ENCODE results near the gene CPHXL2.

CPHXL2 gene

GRCh38 chr16:75635036-75635435 lies 41.8 kb downstream of the CPHXL2 start:
- DNase-seq = no peak

- no peak for DNase-seq
Measured at GRCh38 chr16:75632857-75633256, 44.0 kb downstream of the CPHXL2 start.

DNA sequence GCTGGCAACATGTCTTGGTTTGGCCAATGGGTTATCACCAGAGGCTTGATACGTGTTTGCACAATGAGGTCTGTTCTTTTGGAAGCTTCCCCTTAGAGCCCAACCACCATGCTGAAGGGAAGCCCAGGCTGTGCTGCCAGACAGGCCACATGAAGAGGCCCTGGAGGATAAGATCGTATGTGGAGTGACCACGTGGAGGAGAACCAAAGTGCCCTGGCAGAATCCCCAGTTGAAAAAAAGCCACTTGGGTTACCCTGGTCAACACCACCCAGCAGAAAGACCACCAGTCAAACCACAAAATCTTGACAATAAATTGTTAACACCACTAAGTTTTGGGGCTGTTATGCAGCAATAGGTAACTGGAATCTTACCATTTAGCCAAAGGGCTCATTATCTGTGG lies 46.8 kb downstream of the CPHXL2 start:
- DNase-seq = no peak

DNA sequence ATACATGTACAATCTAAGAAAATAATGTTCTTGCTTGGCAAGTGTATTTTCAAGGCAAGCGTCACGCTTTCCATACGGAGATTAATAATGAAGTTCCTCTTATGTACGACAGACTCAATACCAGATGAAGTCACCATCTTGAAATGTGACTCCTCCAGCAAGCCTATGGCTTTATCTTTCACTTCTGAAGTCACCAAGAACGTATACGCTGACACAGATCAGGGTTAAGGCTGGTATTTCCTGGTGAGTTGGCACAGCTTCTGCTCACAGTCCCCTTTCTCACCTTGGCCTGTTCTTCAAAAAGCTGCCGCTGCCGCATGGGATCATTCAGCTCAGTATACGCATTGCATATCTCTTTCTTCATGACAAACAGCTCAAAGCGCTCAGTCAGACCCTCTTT lies 47.7 kb downstream of the CPHXL2 start:
- DNase-seq = no peak

DNA sequence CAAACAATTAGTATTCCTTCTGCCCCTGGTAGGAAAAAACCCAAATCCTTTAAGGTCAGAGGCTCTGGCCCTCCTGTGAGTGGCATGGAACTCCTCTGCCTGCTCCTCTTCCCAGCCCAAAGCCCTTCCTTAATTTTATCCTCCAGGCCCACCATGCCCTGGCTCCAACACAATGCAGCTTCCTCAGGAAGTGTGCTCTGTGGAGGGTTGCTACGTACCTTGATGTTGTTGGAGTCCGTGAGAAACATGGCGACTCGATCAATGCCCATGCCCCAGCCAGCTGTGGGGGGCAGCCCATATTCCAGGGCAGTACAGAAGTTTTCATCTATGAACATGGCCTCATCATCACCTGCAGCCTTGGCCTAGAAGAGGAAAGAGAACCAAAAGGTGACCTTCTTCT lies 48.5 kb downstream of the CPHXL2 start:
- DNase-seq = no peak

DNA sequence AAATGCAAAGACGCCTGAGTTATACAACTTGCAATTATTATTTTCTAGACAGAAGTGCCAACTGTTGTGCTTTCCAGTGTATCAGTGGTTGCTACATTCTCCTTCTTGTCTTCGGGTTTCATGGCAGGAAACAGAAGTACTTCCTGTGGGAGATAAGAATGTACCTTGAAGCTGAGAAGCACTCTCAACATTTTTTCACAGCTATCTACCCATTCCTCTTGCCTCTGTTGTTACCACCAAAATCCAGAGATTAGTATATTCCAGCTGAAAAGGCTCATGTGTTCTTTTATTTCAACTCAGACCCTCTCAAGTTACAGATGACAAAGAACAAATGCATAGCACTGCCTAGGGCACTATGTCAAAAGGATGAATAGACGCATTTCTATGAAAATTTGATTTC lies 49.0 kb downstream of the CPHXL2 start:
- peak in 1 of 2 experiments; percentile 19 for DNase-seq

DNA sequence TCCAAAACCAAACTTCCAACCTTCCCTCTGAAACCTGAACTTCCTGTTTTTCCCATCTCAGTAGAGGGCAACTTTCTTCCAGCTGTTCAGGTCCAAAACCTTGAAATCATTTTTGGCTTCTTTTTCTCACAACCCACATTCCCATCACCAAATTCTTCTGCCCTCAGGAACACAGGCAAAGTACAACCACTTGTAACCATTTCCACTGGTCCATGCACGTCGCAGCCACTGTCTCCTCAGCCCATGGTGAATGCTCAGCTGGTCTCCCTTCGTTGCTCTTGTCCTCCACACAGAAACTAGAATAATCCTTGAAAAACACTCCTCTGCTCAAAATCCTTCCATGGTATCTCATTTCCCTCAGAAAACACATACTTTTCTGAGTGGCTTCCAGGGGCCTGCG lies 50.0 kb downstream of the CPHXL2 start:
- no peak for DNase-seq

- DNase-seq = no peak
Measured at GRCh38 chr16:75624921-75625334, 51.9 kb downstream of the CPHXL2 start.

- peak; percentile 92 to 95 for DNase-seq
Measured at GRCh38 chr16:75622761-75623605, 53.8 kb downstream of the CPHXL2 start, which contains the start of gene ADAT1. ADAT1 (minus strand) TSS chr16:75623281; CDS start chr16:75620799, 2,482 bp downstream.

DNA sequence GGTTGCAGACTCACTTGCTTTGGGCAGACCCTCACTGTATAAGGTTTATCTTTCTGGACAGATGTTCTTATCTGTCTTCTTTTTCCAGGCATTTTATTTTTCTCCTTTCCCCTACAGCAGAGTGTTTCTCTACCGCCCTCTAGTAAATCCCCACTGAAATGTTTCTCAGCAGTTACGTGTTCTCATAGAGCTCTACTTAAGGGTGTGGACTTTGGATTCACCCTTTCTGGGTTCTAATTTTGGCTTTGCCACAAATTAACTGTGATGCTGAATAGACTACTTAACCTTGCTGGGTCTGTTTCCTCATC lies 55.7 kb downstream of the CPHXL2 start:
- DNase-seq = peak; percentile 31 to 48

GRCh38 chr16:75620326-75621169 lies 56.3 kb downstream of the CPHXL2 start:
- no peak for DNase-seq

DNA sequence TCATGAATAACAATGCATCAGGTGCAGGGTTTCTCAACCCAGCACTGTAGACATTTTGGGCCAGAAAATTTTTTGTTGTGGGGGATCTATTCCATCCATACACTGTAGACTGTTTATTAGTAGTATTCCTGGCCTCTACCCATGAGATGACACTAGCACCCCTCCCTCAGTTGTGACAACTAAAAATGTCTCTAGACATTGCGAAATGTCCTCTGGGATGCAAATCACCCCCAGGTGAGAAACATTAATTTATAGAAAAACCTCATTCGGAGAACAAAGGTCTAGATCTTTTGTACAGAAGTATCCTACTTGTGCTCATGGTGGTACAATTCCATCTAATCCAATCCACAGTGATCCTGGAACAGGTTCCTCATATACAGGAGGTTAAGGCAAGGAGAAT lies 58.0 kb downstream of the CPHXL2 start:
- DNase-seq = no peak

DNA sequence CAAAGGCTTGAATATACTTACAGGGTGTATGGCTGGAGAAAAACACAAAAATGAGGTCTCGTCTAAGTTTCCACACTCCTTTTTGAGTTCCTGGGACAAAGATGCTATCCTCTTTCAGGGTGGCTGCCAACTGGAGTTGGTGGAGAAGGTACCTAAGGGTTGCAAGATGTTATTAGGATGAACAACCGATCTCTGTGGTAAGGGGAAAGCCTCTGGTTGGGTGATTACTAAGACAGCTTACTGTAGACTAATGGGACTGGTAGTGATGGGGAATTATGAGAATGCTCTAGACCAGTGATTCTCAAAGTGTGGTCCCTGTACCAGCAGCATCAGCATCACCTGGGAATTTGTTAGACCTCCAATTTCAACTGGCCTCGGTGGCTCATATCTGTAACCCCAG lies 59.7 kb downstream of the CPHXL2 start:
- no peak for DNase-seq

GRCh38 chr16:75616521-75617010 lies 60.2 kb downstream of the CPHXL2 start:
- no peak for DNase-seq

DNA sequence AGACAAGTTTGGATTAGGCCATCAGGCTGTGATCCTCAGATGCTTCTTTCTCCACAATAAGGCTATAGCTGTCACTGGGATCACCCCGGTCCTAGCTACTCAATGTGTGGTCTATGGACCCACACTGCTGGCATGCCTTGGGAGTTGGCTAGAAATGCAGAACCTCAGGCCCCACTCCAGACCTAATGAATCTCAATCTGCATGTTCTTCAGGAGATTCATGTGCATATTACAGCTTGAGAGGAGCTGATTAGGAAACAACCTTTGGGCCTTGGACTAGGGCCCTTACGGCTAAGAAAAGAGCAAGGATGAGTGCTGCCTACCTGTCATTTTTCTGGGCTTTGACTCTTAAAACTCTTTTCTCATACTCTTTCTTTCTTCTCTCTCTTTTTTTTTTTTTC lies 61.2 kb downstream of the CPHXL2 start:
- DNase-seq = no peak

- no peak for DNase-seq
Measured at GRCh38 chr16:75614066-75614897, 62.5 kb downstream of the CPHXL2 start.
